ENCODE measurements around the gene PINLYP. TPM values are rescaled to one million over a fixed set of nuclear protein-coding genes. Genes with fewer than 3 reads are reported as not detected.

The PINLYP gene
- total and polyA plus RNA-seq, 9 of the 15 experiments (the other 6 are each of a cell fraction or from before 2014, with no cell fraction given): 1.00 to 6.7 (median 2.2) TPM

- TF ChIP-seq TOE1 (IDR thresholded peaks at IDR 0.05; ENCODE audit: borderline replicate concordance): no peak
- no peak for TF ChIP-seq TOE1 (CRISPR knock-in tag; IDR thresholded peaks at IDR 0.05; ENCODE audit: borderline replicate concordance, low read depth)
- TF ChIP-seq ZNF41 (CRISPR knock-in tag; conservative IDR thresholded peaks at IDR 0.05): no peak
- TF ChIP-seq SMC3 (conservative IDR thresholded peaks at IDR 0.05; ENCODE audit: insufficient read depth, low read depth, low read length): no peak; the same call in 1 of the 2 replicates
- TF ChIP-seq, protein P1, sequence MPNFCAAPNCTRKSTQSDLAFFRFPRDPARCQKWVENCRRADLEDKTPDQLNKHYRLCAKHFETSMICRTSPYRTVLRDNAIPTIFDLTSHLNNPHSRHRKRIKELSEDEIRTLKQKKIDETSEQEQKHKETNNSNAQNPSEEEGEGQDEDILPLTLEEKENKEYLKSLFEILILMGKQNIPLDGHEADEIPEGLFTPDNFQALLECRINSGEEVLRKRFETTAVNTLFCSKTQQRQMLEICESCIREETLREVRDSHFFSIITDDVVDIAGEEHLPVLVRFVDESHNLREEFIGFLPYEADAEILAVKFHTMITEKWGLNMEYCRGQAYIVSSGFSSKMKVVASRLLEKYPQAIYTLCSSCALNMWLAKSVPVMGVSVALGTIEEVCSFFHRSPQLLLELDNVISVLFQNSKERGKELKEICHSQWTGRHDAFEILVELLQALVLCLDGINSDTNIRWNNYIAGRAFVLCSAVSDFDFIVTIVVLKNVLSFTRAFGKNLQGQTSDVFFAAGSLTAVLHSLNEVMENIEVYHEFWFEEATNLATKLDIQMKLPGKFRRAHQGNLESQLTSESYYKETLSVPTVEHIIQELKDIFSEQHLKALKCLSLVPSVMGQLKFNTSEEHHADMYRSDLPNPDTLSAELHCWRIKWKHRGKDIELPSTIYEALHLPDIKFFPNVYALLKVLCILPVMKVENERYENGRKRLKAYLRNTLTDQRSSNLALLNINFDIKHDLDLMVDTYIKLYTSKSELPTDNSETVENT (CRISPR knock-in tag; IDR thresholded peaks at IDR 0.05): peak; percentile 48; the same call in 1 of the 2 replicates
- no peak for TF ChIP-seq ZNF311 (CRISPR knock-in tag; IDR thresholded peaks at IDR 0.05)
- TF ChIP-seq CBX8 (IDR thresholded peaks at IDR 0.05; ENCODE audit: borderline replicate concordance, extremely low read depth, low read depth, low read length, poor library complexity, severe bottlenecking): no peak
- no peak for TF ChIP-seq U2AF1 (optimal IDR thresholded peaks at IDR 0.05; ENCODE audit: low read depth, low read length)
- TF ChIP-seq ZNF395 (CRISPR knock-in tag; IDR thresholded peaks at IDR 0.05): no peak
- no peak for TF ChIP-seq ZC3H11A (IDR thresholded peaks at IDR 0.05; ENCODE audit: low read depth, low read length)
- no peak for TF ChIP-seq KDM2B (CRISPR knock-in tag; IDR thresholded peaks at IDR 0.05)
- TF ChIP-seq ARID1B (IDR thresholded peaks at IDR 0.05): no peak
- no peak for TF ChIP-seq TAF9B (IDR thresholded peaks at IDR 0.05; ENCODE audit: partially characterized antibody)
- TF ChIP-seq MAFF (IDR thresholded peaks at IDR 0.05; ENCODE audit: low read length): no peak
- TF ChIP-seq NKRF (IDR thresholded peaks at IDR 0.05; ENCODE audit: borderline replicate concordance): no peak; the same call in 1 of the 2 replicates
- peak; percentile 14 to 31; a peak in 1 of 4 replicates for TF ChIP-seq NRF1 (conservative IDR thresholded peaks at IDR 0.05 in 1 of 2, IDR thresholded peaks at IDR 0.05 in 1 of 2)
- TF ChIP-seq KLF13 (tag; IDR thresholded peaks at IDR 0.05; ENCODE audit: borderline replicate concordance, low read depth): no peak
- TF ChIP-seq SRSF1 (IDR thresholded peaks at IDR 0.05; ENCODE audit: low read depth, low read length): no peak
- no peak for TF ChIP-seq SMAD2 (IDR thresholded peaks at IDR 0.05; ENCODE audit: low read depth, low read length)
- no peak for TF ChIP-seq ZBTB8A (IDR thresholded peaks at IDR 0.05; ENCODE audit: partially characterized antibody)
- no peak for TF ChIP-seq TGIF2 (CRISPR knock-in tag; IDR thresholded peaks at IDR 0.05)
- TF ChIP-seq BACH1 (tag; IDR thresholded peaks at IDR 0.05): no peak
Measured at GRCh38 chr19:43594710-43595604, 19.4 kb downstream of the PINLYP start (continued).

Data from K562 (cell line).